ENCODE data around the gene INPP5A. TPM values are rescaled to one million over a fixed set of nuclear protein-coding genes. Genes with fewer than 3 reads are reported as not detected.
"Not testable (repeated sequence)": the region's sequence is repeated elsewhere in the genome, so short reads cannot be mapped to it uniquely, and the experiment has no call there.

The INPP5A gene
- total RNA-seq, 2 donors from 2014 or later, result 74.4 to 95.3 TPM

DNA sequence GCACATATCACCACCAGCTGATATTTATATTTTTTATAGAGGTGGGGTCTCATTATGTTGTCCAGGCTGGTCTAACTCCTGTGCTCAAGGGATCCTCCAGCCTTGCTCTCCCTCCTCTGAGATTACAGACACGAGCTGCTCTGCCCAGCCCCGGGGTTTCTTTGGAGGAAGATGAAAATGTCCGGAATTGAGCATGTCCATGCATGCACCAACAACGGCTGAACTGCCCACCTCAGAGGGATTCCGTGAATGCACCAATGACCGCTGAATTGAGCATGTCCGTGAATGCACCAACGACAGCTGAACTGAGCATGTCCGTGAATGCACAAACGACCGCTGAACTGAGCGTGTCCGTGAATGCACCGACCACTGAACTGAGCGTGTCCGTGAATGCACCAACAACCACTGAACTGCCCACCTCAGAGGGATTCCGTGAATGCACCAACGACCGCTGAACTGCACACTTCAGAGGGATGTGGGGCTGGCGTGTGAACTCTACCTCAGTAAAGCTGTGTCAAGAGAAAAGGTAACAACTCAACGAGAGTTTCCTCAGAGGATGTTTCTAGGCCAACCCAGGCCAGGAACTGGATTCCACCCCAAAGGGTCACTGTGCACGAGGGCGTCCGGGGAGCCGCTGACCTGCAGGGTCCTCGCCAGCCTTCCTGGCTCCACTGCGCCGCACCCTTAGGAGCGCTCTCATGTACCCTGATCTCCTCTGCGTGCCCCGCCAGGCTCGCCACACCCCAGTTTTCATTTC, 34.9 kb upstream of the INPP5A start:
- ATAC-seq (no peak), DNase-seq (no peak)
- intact Hi-C loops (cut with DNase I), result no loop called here

GRCh38 chr10:132503581-132504421, 33.8 kb upstream of the INPP5A start:
- DNase-seq, result no peak
- intact Hi-C loops (cut with DNase I), result no loop called here
- ATAC-seq, result no peak

DNA sequence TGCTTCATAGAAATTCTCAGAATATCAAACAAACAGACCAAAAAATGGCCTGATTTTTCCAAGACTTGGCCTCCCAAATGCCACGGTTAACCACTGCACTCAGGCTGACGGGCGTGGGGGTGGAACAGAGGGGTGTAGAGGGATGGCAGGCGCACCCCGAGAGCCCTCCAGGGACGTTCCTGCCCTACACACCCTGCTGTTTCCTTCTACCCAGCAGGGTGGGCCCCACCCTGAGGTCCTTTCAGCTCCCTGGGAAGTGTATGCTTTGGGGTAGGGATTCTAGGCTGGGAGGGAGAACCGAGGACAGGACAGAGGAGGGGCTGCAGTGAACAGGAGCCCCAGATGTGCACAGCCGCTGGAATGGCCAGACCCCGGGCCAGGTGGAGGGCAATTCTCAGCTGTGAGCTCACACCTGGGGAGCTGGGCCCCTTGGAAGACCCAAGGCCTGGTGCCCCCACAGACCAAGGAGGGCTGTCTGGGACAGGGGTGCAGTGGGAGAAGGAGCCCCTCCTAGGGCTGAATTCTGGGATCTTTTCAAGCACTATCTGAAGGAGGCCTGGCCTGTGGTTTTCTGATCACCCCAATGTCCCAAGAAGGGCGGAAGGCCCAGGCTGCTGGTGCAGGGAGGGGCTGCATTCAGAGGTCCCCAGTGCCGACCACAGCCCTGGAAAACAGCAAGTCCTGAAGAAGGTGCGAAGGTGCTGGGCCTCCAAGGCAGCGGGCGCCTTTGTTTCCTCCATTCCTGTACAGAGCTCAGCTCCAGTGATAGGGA, 32.9 kb upstream of the INPP5A start:
- no peak for DNase-seq
- intact Hi-C loops (cut with DNase I), result loop anchor here in 1 of 2 donors (5.0 kb wide), 2 partner anchors 73 to 133 kb away; no protein-coding TSS in a partner anchor
- ATAC-seq, result no peak

DNA sequence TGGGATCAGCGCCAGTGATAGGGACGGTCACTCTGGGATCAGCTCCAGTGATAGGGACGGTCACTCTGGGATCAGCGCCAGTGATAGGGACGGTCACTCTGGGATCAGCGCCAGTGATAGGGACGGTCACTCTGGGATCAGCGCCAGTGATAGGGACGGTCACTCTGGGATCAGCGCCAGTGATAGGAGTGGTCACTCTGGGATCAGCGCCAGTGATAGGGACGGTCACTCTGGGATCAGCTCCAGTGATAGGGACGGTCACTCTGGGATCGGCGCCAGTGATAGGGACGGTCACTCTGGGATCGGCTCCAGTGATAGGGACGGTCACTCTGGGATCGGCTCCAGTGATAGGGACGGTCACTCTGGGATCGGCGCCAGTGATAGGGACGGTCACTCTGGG, 32.0 kb upstream of the INPP5A start:
- intact Hi-C loops (cut with DNase I), result loop anchor here in 1 of 2 donors (5.0 kb wide), 2 partner anchors 72 to 132 kb away; no protein-coding TSS in a partner anchor

GRCh38 chr10:132506711-132507408, 30.7 kb upstream of the INPP5A start:
- intact Hi-C loops (cut with DNase I), result loop anchor here in 1 of 2 donors (5.0 kb wide), 2 partner anchors 70 to 130 kb away; no protein-coding TSS in a partner anchor
- ATAC-seq (peak; percentile 42 to 46), DNase-seq (no peak)

More for the DNA sequence above, 32.0 kb upstream of the INPP5A start:
- DNase-seq, ATAC-seq: not testable (repeated sequence)

GRCh38 chr10:132507409-132507955, 30.1 kb upstream of the INPP5A start:
- ATAC-seq, result no peak
- intact Hi-C loops (cut with DNase I), result loop anchor here in 1 of 2 donors (5.0 kb wide), 2 partner anchors 70 to 130 kb away; no protein-coding TSS in a partner anchor
- DNase-seq, result no peak

DNA sequence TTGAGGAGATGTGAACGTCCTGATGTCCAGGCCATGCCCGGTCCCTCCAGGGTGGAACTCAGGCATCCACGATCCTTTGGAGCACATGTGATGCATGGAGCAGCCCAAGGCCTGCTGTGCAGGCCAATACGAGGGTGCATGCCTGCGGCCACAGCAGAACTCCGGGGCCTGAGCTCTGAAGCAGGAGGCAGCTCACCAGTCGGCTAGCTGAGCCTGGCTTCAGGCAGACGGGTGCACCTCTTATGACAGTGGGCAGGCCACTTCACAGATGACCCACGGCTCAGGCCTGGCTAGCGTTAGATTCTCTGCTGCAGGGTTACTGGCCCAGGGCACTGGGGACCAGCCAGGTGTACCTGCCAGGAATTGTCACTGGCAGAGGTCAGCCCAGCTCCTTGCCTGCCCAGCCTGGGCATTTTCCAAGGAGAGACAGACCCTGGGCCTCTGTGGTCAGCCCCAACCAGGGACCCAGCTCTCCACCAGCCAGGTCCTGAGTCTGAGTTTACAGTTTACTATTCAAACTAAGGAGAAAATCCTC, 29.6 kb upstream of the INPP5A start:
- intact Hi-C loops (cut with DNase I), result loop anchor here in 1 of 2 donors (5.0 kb wide), 2 partner anchors 69 to 129 kb away; no protein-coding TSS in a partner anchor

GRCh38 chr10:132508581-132509443, 28.8 kb upstream of the INPP5A start:
- ATAC-seq (peak; percentile 74 to 81), DNase-seq (peak; percentile 67)
- intact Hi-C loops (cut with DNase I), result loop anchor here in 1 of 2 donors (5.0 kb wide), 2 partner anchors 68 to 128 kb away; no protein-coding TSS in a partner anchor

More for the DNA sequence above, 29.6 kb upstream of the INPP5A start:
- ATAC-seq (peak in 1 of 2 donors; percentile 4), DNase-seq (no peak)

GRCh38 chr10:132509506-132510173, 27.9 kb upstream of the INPP5A start:
- DNase-seq, result no peak
- intact Hi-C loops (cut with DNase I), result loop anchor here in 1 of 2 donors (5.0 to 10.0 kb wide), 3 partner anchors 45 to 128 kb away; no protein-coding TSS in a partner anchor
- ATAC-seq, result no peak

DNA sequence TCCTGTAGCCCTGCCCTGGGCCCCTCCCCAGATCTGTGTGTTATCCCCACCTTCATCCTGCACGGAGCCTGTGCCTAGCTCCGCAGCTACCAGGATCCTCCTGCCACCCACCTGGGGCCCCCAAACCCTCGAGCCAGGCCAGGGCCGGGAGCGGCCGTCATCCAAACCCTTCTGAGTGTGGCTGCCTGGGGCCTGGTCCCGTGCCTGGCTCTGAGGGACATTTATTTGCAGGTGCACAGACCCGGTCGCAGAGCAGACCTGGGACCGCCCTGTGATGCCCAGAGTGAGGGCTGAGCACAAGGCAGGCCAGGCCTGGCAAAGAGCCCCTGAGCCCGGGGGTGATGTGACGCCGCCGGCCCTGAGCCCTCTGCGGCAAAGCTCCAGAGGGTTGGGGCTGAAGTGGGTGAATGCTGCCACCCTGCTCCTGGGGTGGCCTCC, 27.4 kb upstream of the INPP5A start:
- DNase-seq, result no peak
- intact Hi-C loops (cut with DNase I), result loop anchor here in 1 of 2 donors (10.0 kb wide), 1 partner anchor 45 kb away; no protein-coding TSS in a partner anchor
- no peak for ATAC-seq

DNA sequence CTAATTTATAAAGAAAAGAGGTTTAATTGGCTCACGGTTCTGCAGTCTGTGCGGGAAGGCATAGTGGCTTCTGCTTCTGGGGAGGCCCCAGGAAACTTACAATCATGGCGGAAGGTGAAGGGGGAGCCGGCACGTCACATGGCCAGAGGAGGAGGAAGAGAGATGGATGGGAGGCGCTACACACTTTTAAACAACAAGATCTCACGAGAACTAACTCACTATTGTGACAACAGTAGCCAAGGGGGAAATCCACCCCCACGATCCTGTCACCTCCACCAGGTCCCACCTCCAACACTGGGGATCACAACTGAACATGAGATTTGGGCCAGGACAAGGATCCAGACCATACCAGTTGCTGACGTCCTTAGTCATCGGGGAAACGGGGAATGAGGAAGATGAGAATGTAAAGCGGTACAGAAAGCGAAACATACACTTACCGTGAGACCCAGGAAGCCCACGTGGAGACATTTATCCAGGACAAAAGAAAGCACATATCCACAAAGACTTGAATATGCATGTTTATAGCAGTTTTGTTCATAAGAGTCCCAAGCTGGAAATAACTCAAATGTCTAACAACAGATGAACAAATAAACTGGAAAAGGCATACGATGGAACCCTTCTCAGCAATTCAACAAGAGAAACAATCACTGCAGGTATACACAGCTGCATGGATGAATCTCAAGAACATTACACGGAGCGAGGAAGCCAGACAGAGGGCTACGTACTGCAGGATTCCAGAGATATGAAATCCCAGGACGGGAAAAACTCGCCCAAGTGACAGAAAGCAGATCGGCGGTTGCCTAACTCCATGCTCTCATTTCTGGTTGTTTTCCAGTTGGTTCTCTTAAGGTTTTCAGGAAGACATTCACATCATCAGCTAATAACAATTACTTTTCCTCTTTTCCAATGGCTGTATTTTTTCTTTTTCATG, 26.2 kb upstream of the INPP5A start:
- no peak for ATAC-seq
- intact Hi-C loops (cut with DNase I), result loop anchor here in 1 of 2 donors (10.0 kb wide), 1 partner anchor 47 kb away; no protein-coding TSS in a partner anchor
- no peak for DNase-seq

DNA sequence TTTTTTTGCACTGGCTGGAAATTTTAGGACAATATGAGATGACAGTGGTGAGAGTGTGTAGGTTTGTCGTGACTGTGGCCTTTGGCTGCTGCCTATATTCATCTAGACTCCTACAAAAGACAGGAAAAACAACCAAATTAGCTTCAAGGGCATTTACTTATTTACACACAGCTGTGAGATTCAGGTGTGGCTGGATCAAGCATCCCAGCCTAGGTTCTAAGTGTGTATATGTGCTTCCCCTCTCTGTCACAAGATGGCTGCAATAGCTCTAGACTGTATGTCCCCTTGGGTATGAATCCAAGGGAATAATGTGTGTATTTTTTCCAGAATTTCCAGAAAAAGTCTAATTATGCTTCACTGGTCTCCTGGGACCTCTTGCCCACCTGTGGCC, 25.5 kb upstream of the INPP5A start:
- intact Hi-C loops (cut with DNase I), result loop anchor here in 1 of 2 donors (10.0 kb wide), 1 partner anchor 47 kb away; no protein-coding TSS in a partner anchor
- no peak for ATAC-seq
- no peak for DNase-seq

DNA sequence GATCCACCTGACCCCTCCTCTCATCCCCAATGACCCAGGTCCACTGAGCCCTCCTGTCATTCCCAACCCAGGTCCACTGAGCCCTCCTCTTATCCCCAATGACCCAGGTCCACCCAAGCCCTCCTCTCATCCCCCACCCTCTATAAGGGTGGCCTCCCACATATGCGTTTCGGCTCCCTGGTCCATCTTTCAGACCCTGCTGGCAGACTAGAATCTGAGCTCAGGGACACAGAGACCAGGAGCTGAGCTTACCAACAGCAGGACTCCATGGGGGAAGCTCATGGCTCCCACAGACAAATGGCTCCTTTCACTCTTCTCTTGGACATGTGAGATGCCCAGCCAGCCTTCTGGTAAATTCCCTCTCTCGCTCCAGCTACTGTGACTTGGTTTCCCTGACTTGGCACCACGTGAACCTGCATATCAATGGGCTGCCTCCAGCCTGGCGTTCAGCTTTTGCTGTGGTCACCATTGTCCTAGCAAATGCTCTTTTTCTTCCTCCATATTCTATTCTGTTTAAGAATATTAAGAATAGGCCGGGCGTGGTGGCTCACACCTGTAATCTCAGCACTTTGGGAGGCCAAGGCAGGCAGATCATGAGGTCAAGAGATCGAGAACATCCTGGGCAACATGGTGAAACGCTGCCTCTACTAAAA, 24.8 kb upstream of the INPP5A start:
- no peak for ATAC-seq
- no peak for DNase-seq
- intact Hi-C loops (cut with DNase I), result loop anchor here in 1 of 2 donors (10.0 kb wide), 1 partner anchor 48 kb away; no protein-coding TSS in a partner anchor

DNA sequence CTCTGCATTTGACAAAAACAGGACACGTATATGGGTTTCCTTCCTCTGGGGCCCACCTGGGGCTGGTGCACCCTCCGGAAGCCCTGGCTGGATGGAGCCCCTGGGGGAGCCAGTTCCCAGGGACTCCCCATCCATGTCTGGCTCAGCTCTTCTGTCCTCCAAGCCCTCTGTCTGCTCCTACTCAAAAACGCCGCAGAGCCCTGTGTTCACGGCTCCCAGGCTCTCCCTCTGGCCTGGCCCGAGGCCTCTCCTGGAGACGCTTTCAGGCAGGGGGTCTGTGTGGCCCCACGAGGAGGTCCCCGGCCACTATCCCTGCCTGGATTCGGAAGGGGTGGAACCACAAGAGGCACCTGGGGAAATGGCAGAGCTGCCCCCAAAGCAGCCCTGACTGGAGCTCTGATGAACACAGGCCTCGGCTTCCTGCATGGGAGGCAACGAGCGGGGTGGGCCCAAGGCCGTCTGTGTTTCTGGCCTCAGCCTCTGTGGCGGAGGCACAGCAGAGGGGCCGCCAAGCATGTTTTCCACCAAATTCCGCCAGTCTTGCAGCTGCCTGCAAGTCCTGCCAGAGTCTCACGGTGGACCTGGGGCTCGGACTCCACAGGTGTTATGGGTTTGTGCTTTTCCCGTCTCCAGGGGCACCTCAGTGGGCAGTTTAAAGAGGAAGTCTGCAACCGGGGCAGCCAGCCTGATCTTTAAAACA, 22.6 kb upstream of the INPP5A start:
- ATAC-seq (no peak), DNase-seq (no peak)
- intact Hi-C loops (cut with DNase I), result loop anchor here in 1 of 2 donors (5.0 to 10.0 kb wide), 2 partner anchors 50 to 117 kb away; no protein-coding TSS in a partner anchor

Measured in left cardiac atrium (tissue), 4 donors.